H1 (cell line): ENCODE data around the gene TBC1D16. TPM values are rescaled to one million over a fixed set of nuclear protein-coding genes. Genes with fewer than 3 reads are reported as not detected.

Experiments used
- CTCF ChIA-PET: fragments of 300-600 bp; sonication (Branson Sonifier 250); formaldehyde crosslinking; loops from one replicate; lab custom pipeline; 2021; ENCODE audit not compliant: partially characterized antibody; lab: Charles Lee
- POLR2A ChIA-PET: fragments of 300-600 bp; sonication (Branson Sonifier 250); formaldehyde crosslinking; loops from one replicate; lab custom pipeline; 2021; ENCODE audit warnings: inconsistent platforms; ENCODE audit not compliant: partially characterized antibody; lab: Charles Lee
- DNase-seq, 2 experiments: peaks; one replicate each; pipeline versions ENCODE4 v3.0.0 to v3.0.0-alpha.2; 2010 to 2022; ENCODE audit warnings: low spot score in 2 of 2, low read depth in 1 of 2, mixed read lengths in 1 of 2
- FAIRE-seq: peaks from 2 replicates; lab custom pipeline; 2011; peaks lifted over from hg19 to GRCh38; lab: Jason Lieb, UNC
- H2AFZ ChIP-seq: 2 replicates; pipeline ENCODE4 v1.8.1; 2012; ENCODE audit warnings: low read length, inconsistent platforms
- H2AK5ac ChIP-seq: 2 replicates; pipeline ENCODE4 v1.6.1; 2013; ENCODE audit warnings: low read depth, low read length
- H2BK120ac ChIP-seq: replicated peaks from 2 replicates; pipeline ENCODE3; 2013; ENCODE audit warnings: low read depth, low read length, inconsistent platforms
- H2BK12ac ChIP-seq: 2 replicates; pipeline ENCODE4 v1.6.1; 2013; ENCODE audit warnings: low read depth, low read length
- H2BK15ac ChIP-seq: 2 replicates; pipeline ENCODE4 v1.6.1; 2013; ENCODE audit warnings: low read length
- H2BK20ac ChIP-seq: 2 replicates; pipeline ENCODE4 v1.6.1; 2013; ENCODE audit warnings: low read length
- H2BK5ac ChIP-seq: 2 replicates; pipeline ENCODE4 v1.6.1; 2013; ENCODE audit warnings: low read depth, low read length
- H3K14ac ChIP-seq: 2 replicates; pipeline ENCODE4 v1.6.1; 2013; ENCODE audit warnings: inconsistent platforms; ENCODE audit not compliant: insufficient read length
- H3K18ac ChIP-seq: 2 replicates; pipeline ENCODE4 v1.6.1; 2013; ENCODE audit warnings: low read length; ENCODE audit errors: extremely low read depth
- H3K23ac ChIP-seq: 2 replicates; pipeline ENCODE4 v1.6.1; 2013; ENCODE audit warnings: inconsistent platforms; ENCODE audit not compliant: insufficient read length
- H3K23me2 ChIP-seq: 2 replicates; pipeline ENCODE4 v1.6.1; 2013; ENCODE audit warnings: low read depth, low read length
- H3K27ac ChIP-seq: 2 replicates; pipeline ENCODE4 v1.6.1; 2011; ENCODE audit warnings: low read depth, low read length, inconsistent platforms
- H3K27me3 ChIP-seq, 4 experiments: replicated peaks in 1 of 4; 1 replicate in 1 of 4; 2 replicates in 3 of 4; pipeline versions ENCODE4 v1.6.1 to v1.8.1; 2011 to 2013; ENCODE audit warnings: low read length in 3 of 4, mild to moderate bottlenecking in 3 of 4, inconsistent platforms in 2 of 4, mixed read lengths in 2 of 4, moderate library complexity in 1 of 4; ENCODE audit not compliant: control insufficient read depth in 3 of 4, insufficient read depth in 3 of 4; ENCODE audit errors: extremely low read depth in 1 of 4
- H3K36me3 ChIP-seq, 4 experiments: 2 replicates each; pipeline versions ENCODE4 v1.6.1 to v1.8.1; 2011 to 2013; ENCODE audit warnings: mild to moderate bottlenecking in 4 of 4, low read length in 3 of 4, moderate library complexity in 2 of 4, control low read depth in 1 of 4, inconsistent platforms in 1 of 4; ENCODE audit not compliant: insufficient read depth in 4 of 4, control insufficient read depth in 2 of 4
- H3K4ac ChIP-seq: replicated peaks from 2 replicates; pipeline ENCODE3; 2013; ENCODE audit warnings: low read length, low read depth, mixed read lengths, inconsistent platforms; ENCODE audit not compliant: insufficient read length
- H3K4me1 ChIP-seq, 4 experiments: replicated peaks in 1 of 4; 1 replicate in 1 of 4; 2 replicates in 3 of 4; pipeline versions ENCODE4 v1.6.1 to v1.8.1; 2011 to 2013; ENCODE audit warnings: low read length in 3 of 4, inconsistent platforms in 2 of 4, mixed read lengths in 1 of 4; ENCODE audit not compliant: insufficient read depth in 4 of 4, control insufficient read depth in 3 of 4
- H3K4me2 ChIP-seq, 2 experiments: 2 replicates each; pipeline versions ENCODE4 v1.6.1 to v1.8.1; 2011 to 2013; ENCODE audit warnings: low read depth in 2 of 2, low read length in 2 of 2, control low read depth in 1 of 2, inconsistent platforms in 1 of 2, mild to moderate bottlenecking in 1 of 2; ENCODE audit not compliant: insufficient read depth in 1 of 2
- H3K4me3 ChIP-seq, 4 experiments: fragments of 200-600, 300-600 bp in 1 of 4; sonication (generic), shearing (Covaris generic), sonication (Bioruptor Twin) in 1 of 4; 2 replicates each; pipeline versions ENCODE4 v1.5.1 to v1.8.1; 2011 to 2016; ENCODE audit warnings: low read length in 4 of 4, low read depth in 3 of 4, control low read depth in 2 of 4, inconsistent platforms in 2 of 4, mild to moderate bottlenecking in 2 of 4, mixed read lengths in 1 of 4, moderate library complexity in 1 of 4; ENCODE audit not compliant: insufficient read depth in 2 of 4; ENCODE audit errors: extremely low read depth in 1 of 4
- H3K56ac ChIP-seq: replicated peaks from 2 replicates; pipeline ENCODE3; 2013; ENCODE audit warnings: low read depth, mild to moderate bottlenecking, mixed read lengths, low read length, inconsistent platforms; ENCODE audit not compliant: insufficient read length
- H3K79me1 ChIP-seq: 2 replicates; pipeline ENCODE4 v1.6.1; 2013; ENCODE audit warnings: low read depth, low read length, control low read depth
- H3K79me2 ChIP-seq, 2 experiments: 2 replicates each; pipeline versions ENCODE4 v1.6.1 to v1.8.1; 2012 to 2013; ENCODE audit warnings: low read length in 2 of 2, mild to moderate bottlenecking in 2 of 2, inconsistent platforms in 1 of 2; ENCODE audit not compliant: insufficient read depth in 2 of 2, control insufficient read depth in 1 of 2
- H3K9ac ChIP-seq, 4 experiments: replicated peaks in 1 of 4; 1 replicate in 1 of 4; 2 replicates in 3 of 4; pipeline versions ENCODE4 v1.6.1 to v1.8.1; 2011 to 2013; ENCODE audit warnings: low read depth in 3 of 4, low read length in 3 of 4, control low read depth in 2 of 4, mild to moderate bottlenecking in 2 of 4, moderate library complexity in 2 of 4, inconsistent platforms in 1 of 4; ENCODE audit errors: extremely low read depth in 1 of 4
- H3K9me3 ChIP-seq, 2 experiments: 2 replicates each; pipeline versions ENCODE4 v1.6.1 to v1.8.1; 2012 to 2013; ENCODE audit warnings: mild to moderate bottlenecking in 2 of 2, moderate library complexity in 2 of 2, control low read depth in 1 of 2, inconsistent platforms in 1 of 2, low read depth in 1 of 2, low read length in 1 of 2, mixed read lengths in 1 of 2; ENCODE audit not compliant: insufficient read depth in 2 of 2
- H4K20me1 ChIP-seq, 2 experiments: replicated peaks in 1 of 2; 2 replicates each; pipeline versions ENCODE3 to v1.8.1; 2011 to 2013; ENCODE audit warnings: inconsistent platforms in 2 of 2, low read length in 2 of 2, mild to moderate bottlenecking in 1 of 2; ENCODE audit not compliant: insufficient read depth in 2 of 2, control insufficient read depth in 1 of 2
- H4K5ac ChIP-seq: 2 replicates; pipeline ENCODE4 v1.6.1; 2013; ENCODE audit warnings: low read length, low read depth, mixed read lengths, inconsistent platforms; ENCODE audit not compliant: insufficient read length
- H4K8ac ChIP-seq: 2 replicates; pipeline ENCODE4 v1.8.0; 2013; ENCODE audit warnings: mild to moderate bottlenecking, moderate library complexity, low read length, inconsistent platforms; ENCODE audit not compliant: insufficient read depth; ENCODE audit errors: extremely low read depth
- H4K91ac ChIP-seq: replicated peaks from 2 replicates; pipeline ENCODE3; 2013; ENCODE audit warnings: low read length, mixed read lengths, inconsistent platforms; ENCODE audit not compliant: insufficient read length
- WGBS, 2 experiments: shearing (Covaris generic) in 1 of 2; methylation state at CpG; one replicate each; pipeline versions ENCODE4 v1.1.6 to v1.1.7; 2013 to 2015; ENCODE audit warnings: low lambda C conversion rate in 2 of 2, mixed read lengths in 2 of 2, inconsistent platforms in 1 of 2, low coverage in 1 of 2, missing lambda C conversion rate in 1 of 2; ENCODE audit not compliant: insufficient replicate concordance in 2 of 2, insufficient coverage in 1 of 2, insufficient read length in 1 of 2; ENCODE audit errors: extremely low coverage in 1 of 2, missing lambda C conversion rate in 1 of 2; 5-methylcytosine and 5-hydroxymethylcytosine counted together
- polyA plus RNA-seq, 7 experiments: library from polyadenylated mRNA; depleted of rRNA in 3 of 7; stranded (reverse) in 5 of 7; unstranded in 2 of 7; fragments of >200 nt in 5 of 7; fragments of 200-250 nt in 2 of 7; gene quantifications; 1 replicate in 5 of 7; 2 replicates in 1 of 7; 4 replicates in 1 of 7; pipeline versions ENCODE4 v1.2.1 to v1.2.3, GENCODE V29; 2011 to 2013; ENCODE audit warnings: missing spikeins in 2 of 7, mixed read lengths in 2 of 7
- total RNA-seq: library from RNA; stranded (reverse); fragmentation: NEBNext Ultra II Directional; extraction: Animal tissue kit (Norgen Biotek cat#: 25700); gene quantifications from 2 replicates; pipeline ENCODE4 v1.2.1, GENCODE V29; 2021
- TF ChIP-seq, protein P1 (sequence below): IDR thresholded peaks from 2 replicates; pipeline ENCODE4 v1.6.1; 2012; ENCODE audit warnings: low read length, inconsistent platforms
- TF ChIP-seq, protein P2 (sequence below): IDR thresholded peaks from 2 replicates; pipeline ENCODE4 v1.6.1; 2012; ENCODE audit warnings: inconsistent platforms

TBC1D16 gene
- total and polyA plus RNA-seq, 2 of the 8 experiments (the other 6 are each of a cell fraction or from before 2014, with no cell fraction given) = 21.1 to 109 TPM

DNA sequence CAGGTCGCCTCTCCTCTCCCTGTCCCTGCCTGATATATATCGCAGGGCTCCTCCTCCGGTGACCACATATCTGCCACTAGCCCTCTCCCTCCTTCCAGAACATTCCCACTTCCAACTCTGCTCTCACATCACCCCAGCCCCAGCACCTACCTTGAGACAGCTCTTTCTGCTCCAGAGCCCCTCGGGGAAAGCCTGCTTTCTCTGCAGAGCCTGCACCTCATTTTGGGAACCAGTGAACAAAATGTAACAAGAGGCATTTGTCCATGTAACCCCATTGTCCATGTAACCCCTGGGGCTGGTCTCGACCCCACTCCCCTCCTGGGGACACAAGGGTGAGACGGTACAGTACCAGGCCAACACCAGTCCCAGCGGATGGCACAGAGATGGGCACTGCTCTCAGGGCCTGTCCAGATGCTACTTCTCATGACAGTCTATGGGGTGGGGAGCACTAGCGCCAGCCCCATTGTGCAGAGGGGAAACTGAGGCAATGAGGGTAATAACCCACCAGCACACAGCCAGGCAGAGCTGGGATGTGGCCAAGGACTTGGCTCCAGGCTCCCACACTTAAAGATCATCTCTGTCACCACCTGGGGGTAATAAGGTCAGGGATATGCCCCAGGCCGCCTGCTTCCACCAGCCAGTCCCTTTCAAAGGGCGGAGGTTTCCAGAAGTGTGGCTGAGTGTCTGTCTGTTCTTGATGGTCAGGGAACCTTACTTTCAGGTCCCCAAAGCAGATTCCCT, 42.9 kb downstream of the TBC1D16 start:
- peak overlapping the region; percentile 27 for H2BK5ac ChIP-seq
- peaks cover 10 to 16% of the 10 kb centered on the region in 2 experiments for H4K20me1 ChIP-seq
- no peak overlapping the region for H3K56ac ChIP-seq
- peaks cover 11% of the 10 kb centered on the region for H3K79me1 ChIP-seq
- peaks cover 0 to 2% (median 0%) of the 10 kb centered on the region in 4 experiments; a peak in 1 of 8 replicates for H3K36me3 ChIP-seq
- H3K27me3 ChIP-seq = peaks cover 0 to 2% (median 0%) of the 10 kb centered on the region in 4 experiments; a peak in 2 of 7 replicates
- H2BK15ac ChIP-seq = 0 out of 2 replicates have a peak overlapping the region, but pooled peaks have one; percentile 72
- H2BK120ac ChIP-seq = no peak overlapping the region
- WGBS, 2 experiments = 79% methylated on average over 10 of the region's 10 CpGs; no CpG with 5 or more reads in 1 of the 2 experiments
- H2AK5ac ChIP-seq = peak overlapping the region; percentile 99
- peak overlapping the region in 1 of 4 experiments; percentile 55; a peak in 1 of 8 replicates for H3K4me3 ChIP-seq
- CTCF ChIA-PET = interaction anchor here (0.5 to 4.6 kb wide), 19 partner anchors 13 to 249 kb away, joined by 3 to 53 read pairs (median 4); no protein-coding TSS in a partner anchor
- peak overlapping the region; percentile 99 for H2BK12ac ChIP-seq
- TF ChIP-seq, protein P1, sequence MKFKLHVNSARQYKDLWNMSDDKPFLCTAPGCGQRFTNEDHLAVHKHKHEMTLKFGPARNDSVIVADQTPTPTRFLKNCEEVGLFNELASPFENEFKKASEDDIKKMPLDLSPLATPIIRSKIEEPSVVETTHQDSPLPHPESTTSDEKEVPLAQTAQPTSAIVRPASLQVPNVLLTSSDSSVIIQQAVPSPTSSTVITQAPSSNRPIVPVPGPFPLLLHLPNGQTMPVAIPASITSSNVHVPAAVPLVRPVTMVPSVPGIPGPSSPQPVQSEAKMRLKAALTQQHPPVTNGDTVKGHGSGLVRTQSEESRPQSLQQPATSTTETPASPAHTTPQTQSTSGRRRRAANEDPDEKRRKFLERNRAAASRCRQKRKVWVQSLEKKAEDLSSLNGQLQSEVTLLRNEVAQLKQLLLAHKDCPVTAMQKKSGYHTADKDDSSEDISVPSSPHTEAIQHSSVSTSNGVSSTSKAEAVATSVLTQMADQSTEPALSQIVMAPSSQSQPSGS = 0 out of 2 replicates have a peak, but pooled peaks have one; percentile 0
- TF ChIP-seq, protein P2, sequence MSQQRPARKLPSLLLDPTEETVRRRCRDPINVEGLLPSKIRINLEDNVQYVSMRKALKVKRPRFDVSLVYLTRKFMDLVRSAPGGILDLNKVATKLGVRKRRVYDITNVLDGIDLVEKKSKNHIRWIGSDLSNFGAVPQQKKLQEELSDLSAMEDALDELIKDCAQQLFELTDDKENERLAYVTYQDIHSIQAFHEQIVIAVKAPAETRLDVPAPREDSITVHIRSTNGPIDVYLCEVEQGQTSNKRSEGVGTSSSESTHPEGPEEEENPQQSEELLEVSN = no peak
- TF ChIP-seq, all 59 proteins: peak for 1
- no peak overlapping the region for H3K4ac ChIP-seq
- DNase-seq = no peak
- H3K4me2 ChIP-seq = peak overlapping the region; percentile 54 to 67; a peak in 3 of 4 replicates
- H3K9me3 ChIP-seq = no peaks in the 10 kb centered on the region
- peak overlapping the region; percentile 90 for H4K8ac ChIP-seq
- peak overlapping the region in 1 of 4 experiments; percentile 12; a peak in 1 of 7 replicates for H3K9ac ChIP-seq
- H2BK20ac ChIP-seq = peak overlapping the region; percentile 93; the same call in 1 of the 2 replicates
- peak overlapping the region; percentile 46 for H4K91ac ChIP-seq
- H2AFZ ChIP-seq = no peak overlapping the region
- no peak overlapping the region for H3K14ac ChIP-seq
- no peaks in the 10 kb centered on the region for H3K23me2 ChIP-seq
- H3K27ac ChIP-seq = no peak overlapping the region
- H3K18ac ChIP-seq = peak overlapping the region; percentile 73
- FAIRE-seq = no peak
- POLR2A ChIA-PET = interaction anchor here (0.6 to 3.7 kb wide), 21 partner anchors 9 to 207 kb away, joined by 3 to 20 read pairs (median 4); partner anchors contain the start of genes CBX4 and CBX8
- H3K23ac ChIP-seq = no peak overlapping the region
- peaks cover 0 to 23% of the 10 kb centered on the region in 2 experiments; a peak in 1 of 4 replicates for H3K79me2 ChIP-seq
- peak overlapping the region; percentile 6 for H4K5ac ChIP-seq
- H3K4me1 ChIP-seq = peaks cover 15 to 37% (median 28%) of the 10 kb centered on the region in 4 experiments
